Smooth muscle cell of the umbilical artery (primary cell): ENCODE results near the gene ZNF430. TPM values are rescaled to one million over a fixed set of nuclear protein-coding genes. Genes with fewer than 3 reads are reported as not detected.

Experiments
- total RNA-seq: library from RNA; depleted of rRNA; stranded (reverse); fragments of >200 nt; gene quantifications from 2 replicates; pipeline ENCODE4 v1.2.3, GENCODE V29; 2014

Gene ZNF430
- 8.0 and 12.6 TPM in 2 replicates for total RNA-seq

DNA sequence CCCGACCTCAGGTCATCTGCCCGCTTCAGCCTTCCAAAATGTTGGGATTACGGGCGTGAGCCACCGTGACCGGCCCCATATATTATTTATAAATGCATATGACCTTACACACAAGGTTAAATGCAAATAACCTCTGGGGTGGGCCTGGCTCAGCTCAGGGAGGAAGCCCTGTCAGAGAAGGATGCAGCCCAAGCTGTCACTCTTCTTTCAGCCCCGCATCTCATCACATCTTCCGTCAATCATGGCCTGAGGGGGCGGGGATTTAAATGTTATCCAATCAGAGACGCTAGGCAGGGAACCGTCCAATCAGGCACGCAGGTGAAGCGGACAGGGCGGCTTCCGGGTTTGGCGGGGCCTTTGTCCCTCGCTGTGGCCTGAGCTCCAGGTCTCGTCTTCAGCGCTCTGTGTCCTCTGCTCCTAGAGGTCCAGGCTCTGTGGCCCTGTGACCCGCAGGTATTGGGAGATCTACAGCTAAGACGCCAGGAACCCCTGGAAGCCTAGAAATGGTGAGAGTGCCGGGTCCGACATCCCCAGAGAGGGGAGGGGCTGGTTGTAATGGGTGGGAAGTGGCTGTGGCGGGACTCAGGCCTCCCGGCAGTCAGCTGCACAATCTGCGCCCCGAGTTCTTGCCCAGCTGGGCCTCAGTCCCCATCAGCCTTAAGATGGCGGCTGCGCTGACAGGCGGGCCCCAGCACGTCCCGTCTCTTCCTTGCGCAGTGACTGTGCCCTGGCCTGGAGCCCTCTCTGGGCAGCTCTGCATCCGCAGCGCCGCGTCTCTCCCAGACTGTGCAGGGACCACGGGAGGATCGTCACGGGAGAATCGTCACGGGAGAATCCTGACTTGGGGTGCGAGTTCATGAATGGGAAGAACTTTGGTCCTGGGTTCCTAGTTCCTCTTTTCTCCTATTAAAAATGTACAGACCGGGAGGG is at the start of gene ZNF430:
ZNF430 (plus strand) TSS at position 360 of the 930 bp plus-strand sequence; CDS start at position 504, 144 bp downstream.

DNA sequence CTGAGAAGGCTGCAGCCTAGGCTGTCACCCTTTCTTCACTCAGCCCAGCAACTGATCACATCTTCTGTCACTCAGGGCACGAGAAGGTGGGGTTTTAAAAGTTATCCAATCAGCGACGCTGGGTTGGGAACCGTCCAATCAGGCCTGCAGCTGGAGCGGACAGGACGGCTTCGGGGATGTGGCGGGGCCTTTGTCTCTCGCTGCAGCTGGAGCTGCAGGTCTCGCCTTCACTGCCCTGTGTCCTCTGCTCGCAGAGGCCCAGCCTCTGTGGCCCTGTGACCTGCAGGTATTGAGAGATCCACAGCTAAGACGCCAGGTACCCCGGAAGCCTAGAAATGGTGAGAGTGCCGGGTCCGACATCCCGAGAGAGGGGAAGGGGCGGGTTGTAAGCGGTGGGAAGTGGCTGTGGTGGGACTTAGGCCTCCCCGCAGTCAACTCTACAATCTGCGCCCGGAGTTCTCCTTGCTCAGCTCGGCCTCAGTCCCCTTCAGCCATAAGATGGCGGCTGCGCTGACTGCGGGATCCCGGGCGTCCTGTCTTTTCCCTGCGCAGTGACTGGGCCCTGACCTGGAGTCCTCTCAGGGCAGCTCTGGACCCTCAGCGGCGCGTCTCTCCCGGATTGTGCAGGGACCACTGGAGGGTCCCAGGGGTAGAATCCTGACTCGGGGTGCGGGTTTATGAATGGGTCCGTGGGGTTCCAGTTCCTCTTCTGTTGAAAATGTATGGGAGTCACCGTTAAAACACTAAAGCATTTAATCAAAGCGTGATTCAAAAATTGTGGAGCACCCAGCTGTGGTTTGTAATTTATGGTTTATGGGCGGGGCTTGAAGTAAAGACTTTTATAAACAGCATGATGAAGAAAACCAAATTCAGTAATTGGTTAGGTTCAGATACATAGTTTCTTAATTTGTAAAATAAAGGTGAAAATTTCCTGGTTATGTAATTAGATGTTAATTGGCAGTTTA is 61.8 kb downstream of the ZNF430 start, which contains the start of gene ZNF714:
ZNF714 (plus strand) TSS at position 193 of the 965 bp plus-strand sequence. CDS start 16,066 bp downstream, outside the sequence.

Other genes with a start within 250 kb of the ZNF430 start
- 0.59 and 1.8 TPM in 2 replicates for gene ZNF66, start 244.4 kb upstream of the ZNF430 start, total RNA-seq
- 4.9 and 5.0 TPM in 2 replicates for gene ZNF85, start 97.4 kb upstream of the ZNF430 start, total RNA-seq
- 4.5 and 7.8 TPM in 2 replicates for gene ZNF714, start 61.5 kb downstream of the ZNF430 start, total RNA-seq
- 2.1 and 4.7 TPM in 2 replicates for gene ZNF431, start 121.4 kb downstream of the ZNF430 start, total RNA-seq